SK-N-SH (cell line): Measurements from ENCODE around the gene MRPL18.

Experiments used
- CTCF ChIP-seq: fragments of 200-600 bp; sonication (generic); IDR thresholded peaks from 2 replicates; pipeline ENCODE4 v1.6.1; 2017; ENCODE audit warnings: antibody characterized with exemption, mild to moderate bottlenecking, moderate library complexity
- POLR2AphosphoS5 ChIP-seq: IDR thresholded peaks from 2 replicates; pipeline ENCODE4 v1.6.1; 2012; ENCODE audit warnings: low read depth, low read length
- SIN3A ChIP-seq: IDR thresholded peaks from 2 replicates; pipeline ENCODE4 v1.6.1; 2012; ENCODE audit warnings: low read depth, mild to moderate bottlenecking, low read length, moderate library complexity, borderline replicate concordance

- no peak for TF ChIP-seq CTCF
- no peak for TF ChIP-seq SIN3A
- TF ChIP-seq POLR2AphosphoS5, result no peak
Observed at GRCh38 chr6:159836718-159837490, 46.6 kb downstream of the MRPL18 start.
